ENCODE results near the gene PPWD1.

The PPWD1 gene

GRCh38 chr5:65548281-65548680 is 14.8 kb upstream of the PPWD1 start:
- no peak for TF ChIP-seq CTCF (conservative IDR thresholded peaks at IDR 0.05)
- no peak overlapping the region for H3K27ac ChIP-seq

- TF ChIP-seq CTCF (conservative IDR thresholded peaks at IDR 0.05) = no peak
- no peak overlapping the region for H3K27ac ChIP-seq
Observed at GRCh38 chr5:65553941-65554340, 9.2 kb upstream of the PPWD1 start.

GRCh38 chr5:65555287-65555686 is 7.8 kb upstream of the PPWD1 start:
- no peak for TF ChIP-seq CTCF (conservative IDR thresholded peaks at IDR 0.05)
- no peak overlapping the region for H3K27ac ChIP-seq

GRCh38 chr5:65556181-65556580 is 6.9 kb upstream of the PPWD1 start:
- TF ChIP-seq CTCF (conservative IDR thresholded peaks at IDR 0.05) = no peak
- H3K27ac ChIP-seq = no peak overlapping the region

GRCh38 chr5:65556718-65557117 is 6.4 kb upstream of the PPWD1 start:
- no peak overlapping the region for H3K27ac ChIP-seq
- TF ChIP-seq CTCF (conservative IDR thresholded peaks at IDR 0.05) = no peak

GRCh38 chr5:65563777-65564176 is 681 bp downstream of the PPWD1 start:
- TF ChIP-seq CTCF (conservative IDR thresholded peaks at IDR 0.05) = no peak
- peak overlapping the region; percentile 87 for H3K27ac ChIP-seq

- no peak for TF ChIP-seq CTCF (conservative IDR thresholded peaks at IDR 0.05)
- no peak overlapping the region for H3K27ac ChIP-seq
Observed at GRCh38 chr5:65566505-65566904, 3.4 kb downstream of the PPWD1 start.

All from VCaP (cell line).